ENCODE measurements around the gene DNASE1L3.

The DNASE1L3 gene

GRCh38 chr3:58160399-58160798 is 50.4 kb downstream of the DNASE1L3 start:
- Histone ChIP-seq H3K4me1 (ENCODE audit: control insufficient read depth, insufficient read depth, low read length) (peaks cover 7% of the 10 kb centered on the region), H3K36me3 (ENCODE audit: control insufficient read depth, insufficient read depth, low read length) (no peaks in the 10 kb centered on the region), H3K27ac (ENCODE audit: insufficient read depth, low read depth, low read length, poor library complexity, severe bottlenecking) (no peak overlapping the region), H3K27me3 (ENCODE audit: control insufficient read depth, insufficient read depth, low read length, poor library complexity, severe bottlenecking) (no peaks in the 10 kb centered on the region), H3K4me3 (ENCODE audit: insufficient read depth, low read depth, low read length) (no peak overlapping the region), H3K9me3 (ENCODE audit: control insufficient read depth, low read length) (no peaks in the 10 kb centered on the region)
- WGBS, 2 experiments: 97 to 98% methylated on average over 1 of the region's 1 CpG

- H3K4me3 ChIP-seq (ENCODE audit: insufficient read depth, low read depth, low read length): no peak overlapping the region
- no peak overlapping the region for H3K27ac ChIP-seq (ENCODE audit: insufficient read depth, low read depth, low read length, poor library complexity, severe bottlenecking)
- no peaks in the 10 kb centered on the region for H3K4me1 ChIP-seq (ENCODE audit: control insufficient read depth, insufficient read depth, low read length)
- no peaks in the 10 kb centered on the region for H3K9me3 ChIP-seq (ENCODE audit: control insufficient read depth, low read length)
- H3K36me3 ChIP-seq (ENCODE audit: control insufficient read depth, insufficient read depth, low read length): no peaks in the 10 kb centered on the region
- WGBS, 2 experiments: 95 to 97% methylated on average over 7 of the region's 7 CpGs
- H3K27me3 ChIP-seq (ENCODE audit: control insufficient read depth, insufficient read depth, low read length, poor library complexity, severe bottlenecking): no peaks in the 10 kb centered on the region
Measured at GRCh38 chr3:58158442-58159153, 52.2 kb downstream of the DNASE1L3 start.

- Histone ChIP-seq H3K9me3 (ENCODE audit: control insufficient read depth, low read length) (no peaks in the 10 kb centered on the region), H3K4me3 (ENCODE audit: insufficient read depth, low read depth, low read length) (no peak overlapping the region), H3K36me3 (ENCODE audit: control insufficient read depth, insufficient read depth, low read length) (no peaks in the 10 kb centered on the region), H3K4me1 (ENCODE audit: control insufficient read depth, insufficient read depth, low read length) (no peaks in the 10 kb centered on the region), H3K27me3 (ENCODE audit: control insufficient read depth, insufficient read depth, low read length, poor library complexity, severe bottlenecking) (no peaks in the 10 kb centered on the region), H3K27ac (ENCODE audit: insufficient read depth, low read depth, low read length, poor library complexity, severe bottlenecking) (no peak overlapping the region)
- WGBS, 2 experiments: 92 to 95% methylated on average over 11 of the region's 11 CpGs
Measured at GRCh38 chr3:58157700-58158099, 53.1 kb downstream of the DNASE1L3 start.

- no peak overlapping the region for H3K27ac ChIP-seq (ENCODE audit: insufficient read depth, low read depth, low read length, poor library complexity, severe bottlenecking)
- H3K4me3 ChIP-seq (ENCODE audit: insufficient read depth, low read depth, low read length): no peak overlapping the region
- H3K27me3 ChIP-seq (ENCODE audit: control insufficient read depth, insufficient read depth, low read length, poor library complexity, severe bottlenecking): no peaks in the 10 kb centered on the region
- 94 to 95% methylated on average over 10 of the region's 10 CpGs for WGBS, 2 experiments
- H3K4me1 ChIP-seq (ENCODE audit: control insufficient read depth, insufficient read depth, low read length): no peaks in the 10 kb centered on the region
- H3K9me3 ChIP-seq (ENCODE audit: control insufficient read depth, low read length): no peaks in the 10 kb centered on the region
- no peaks in the 10 kb centered on the region for H3K36me3 ChIP-seq (ENCODE audit: control insufficient read depth, insufficient read depth, low read length)
Measured at GRCh38 chr3:58155838-58156237, 54.9 kb downstream of the DNASE1L3 start.

GRCh38 chr3:58154626-58155449 is 55.9 kb downstream of the DNASE1L3 start:
- whole genome bisulfite sequencing, 2 experiments: 93 to 98% methylated on average over 9 to 10 of the region's 10 CpGs
- no peaks in the 10 kb centered on the region for H3K36me3 ChIP-seq (ENCODE audit: control insufficient read depth, insufficient read depth, low read length)

GRCh38 chr3:58153371-58153770 is 57.4 kb downstream of the DNASE1L3 start:
- Histone ChIP-seq H3K9me3 (ENCODE audit: control insufficient read depth, low read length) (no peaks in the 10 kb centered on the region), H3K27me3 (ENCODE audit: control insufficient read depth, insufficient read depth, low read length, poor library complexity, severe bottlenecking) (no peaks in the 10 kb centered on the region), H3K4me3 (ENCODE audit: insufficient read depth, low read depth, low read length) (no peak overlapping the region), H3K27ac (ENCODE audit: insufficient read depth, low read depth, low read length, poor library complexity, severe bottlenecking) (no peak overlapping the region), H3K36me3 (ENCODE audit: control insufficient read depth, insufficient read depth, low read length) (peaks cover 3% of the 10 kb centered on the region), H3K4me1 (ENCODE audit: control insufficient read depth, insufficient read depth, low read length) (no peaks in the 10 kb centered on the region)
- WGBS, 2 experiments: 95 to 96% methylated on average over 16 of the region's 16 CpGs

More at GRCh38 chr3:58154626-58155449, 55.9 kb downstream of the DNASE1L3 start:
- no peaks in the 10 kb centered on the region for H3K9me3 ChIP-seq (ENCODE audit: control insufficient read depth, low read length)
- no peak overlapping the region for H3K4me3 ChIP-seq (ENCODE audit: insufficient read depth, low read depth, low read length)
- no peaks in the 10 kb centered on the region for H3K4me1 ChIP-seq (ENCODE audit: control insufficient read depth, insufficient read depth, low read length)
- H3K27ac ChIP-seq (ENCODE audit: insufficient read depth, low read depth, low read length, poor library complexity, severe bottlenecking): no peak overlapping the region
- no peaks in the 10 kb centered on the region for H3K27me3 ChIP-seq (ENCODE audit: control insufficient read depth, insufficient read depth, low read length, poor library complexity, severe bottlenecking)

- no peak overlapping the region for H3K4me3 ChIP-seq (ENCODE audit: insufficient read depth, low read depth, low read length)
- WGBS, 2 experiments: 92 to 95% methylated on average over 17 of the region's 17 CpGs
- peaks cover 3% of the 10 kb centered on the region for H3K36me3 ChIP-seq (ENCODE audit: control insufficient read depth, insufficient read depth, low read length)
- no peaks in the 10 kb centered on the region for H3K9me3 ChIP-seq (ENCODE audit: control insufficient read depth, low read length)
- no peaks in the 10 kb centered on the region for H3K27me3 ChIP-seq (ENCODE audit: control insufficient read depth, insufficient read depth, low read length, poor library complexity, severe bottlenecking)
- H3K27ac ChIP-seq (ENCODE audit: insufficient read depth, low read depth, low read length, poor library complexity, severe bottlenecking): no peak overlapping the region
- no peaks in the 10 kb centered on the region for H3K4me1 ChIP-seq (ENCODE audit: control insufficient read depth, insufficient read depth, low read length)
Measured at GRCh38 chr3:58152225-58153015, 58.4 kb downstream of the DNASE1L3 start.

- H3K4me3 ChIP-seq (ENCODE audit: insufficient read depth, low read depth, low read length): no peak overlapping the region
- H3K4me1 ChIP-seq (ENCODE audit: control insufficient read depth, insufficient read depth, low read length): no peaks in the 10 kb centered on the region
- no peak overlapping the region for H3K27ac ChIP-seq (ENCODE audit: insufficient read depth, low read depth, low read length, poor library complexity, severe bottlenecking)
- no peaks in the 10 kb centered on the region for H3K9me3 ChIP-seq (ENCODE audit: control insufficient read depth, low read length)
- H3K36me3 ChIP-seq (ENCODE audit: control insufficient read depth, insufficient read depth, low read length): peaks cover 3% of the 10 kb centered on the region
- H3K27me3 ChIP-seq (ENCODE audit: control insufficient read depth, insufficient read depth, low read length, poor library complexity, severe bottlenecking): no peaks in the 10 kb centered on the region
- WGBS, 2 experiments: 90 to 95% methylated on average over 3 of the region's 3 CpGs
Measured at GRCh38 chr3:58151637-58152036, 59.1 kb downstream of the DNASE1L3 start.

GRCh38 chr3:58150810-58151199 is 60.0 kb downstream of the DNASE1L3 start:
- Histone ChIP-seq H3K27me3 (ENCODE audit: control insufficient read depth, insufficient read depth, low read length, poor library complexity, severe bottlenecking) (no peaks in the 10 kb centered on the region), H3K4me3 (ENCODE audit: insufficient read depth, low read depth, low read length) (no peak overlapping the region), H3K36me3 (ENCODE audit: control insufficient read depth, insufficient read depth, low read length) (peaks cover 3% of the 10 kb centered on the region), H3K27ac (ENCODE audit: insufficient read depth, low read depth, low read length, poor library complexity, severe bottlenecking) (no peak overlapping the region), H3K4me1 (ENCODE audit: control insufficient read depth, insufficient read depth, low read length) (no peaks in the 10 kb centered on the region), H3K9me3 (ENCODE audit: control insufficient read depth, low read length) (no peaks in the 10 kb centered on the region)
- 88 to 93% methylated on average over 13 of the region's 13 CpGs for WGBS, 2 experiments

Measured in ectodermal cell (in vitro differentiated cells).